Activated CD4-positive, CD25-positive, alpha-beta regulatory T cell treated with anti-CD3 and anti-CD28 coated beads, Interleukin-2, amount 50 U/mL, for 72 hours (primary cell): ENCODE measurements around the gene MTMR3.
"Not testable (repeated sequence)": the region's sequence is repeated elsewhere in the genome, so short reads cannot be mapped to it uniquely, and the experiment has no call there.

Source experiments
- DNase-seq: peaks from one replicate; pipeline ENCODE4 v3.0.0; 2021

Gene MTMR3

GRCh38 chr22:29972121-29972520 is 89.1 kb downstream of the MTMR3 start:
- no peak for DNase-seq

GRCh38 chr22:29973269-29973668 is 90.3 kb downstream of the MTMR3 start:
- DNase-seq: no peak

DNA sequence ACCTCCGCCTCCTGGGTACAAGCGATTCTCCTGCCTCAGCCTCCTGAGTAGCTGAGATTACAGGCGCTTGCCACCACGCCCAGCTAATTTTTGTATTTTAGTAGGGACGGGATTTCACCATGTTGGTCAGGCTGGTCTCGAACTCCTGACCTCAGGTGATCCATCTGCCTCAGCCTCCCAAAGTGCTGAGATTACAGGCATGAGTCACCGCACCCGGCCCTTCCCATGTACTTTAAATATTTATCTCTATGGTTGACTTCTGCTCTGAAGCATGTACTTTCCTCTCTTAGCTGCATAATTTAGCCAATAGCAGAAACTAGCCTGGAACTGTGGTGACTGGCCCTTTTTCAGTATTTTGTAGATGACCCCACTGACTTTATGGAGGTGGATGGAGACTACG is 90.7 kb downstream of the MTMR3 start:
- DNase-seq: not testable (repeated sequence)

DNA sequence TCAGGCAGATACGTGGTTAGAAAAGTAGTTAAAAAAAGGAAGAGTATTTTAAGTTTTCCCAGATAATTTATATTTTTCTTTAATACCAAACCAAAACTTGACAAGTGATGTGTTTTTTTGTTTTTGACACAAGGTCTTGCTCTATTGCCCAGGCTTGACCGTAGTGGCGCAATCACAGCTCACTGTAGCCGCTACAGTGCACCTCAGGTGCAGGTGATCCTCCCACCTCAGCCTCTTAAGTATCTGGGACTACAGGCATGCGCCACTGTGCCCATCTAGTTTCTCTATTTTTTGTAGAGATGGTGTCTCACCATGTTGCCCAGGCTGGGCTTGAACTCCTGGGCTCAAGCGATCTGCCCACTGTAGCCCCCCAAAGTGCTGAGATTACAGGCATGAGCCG is 92.5 kb downstream of the MTMR3 start:
- no peak for DNase-seq

DNA sequence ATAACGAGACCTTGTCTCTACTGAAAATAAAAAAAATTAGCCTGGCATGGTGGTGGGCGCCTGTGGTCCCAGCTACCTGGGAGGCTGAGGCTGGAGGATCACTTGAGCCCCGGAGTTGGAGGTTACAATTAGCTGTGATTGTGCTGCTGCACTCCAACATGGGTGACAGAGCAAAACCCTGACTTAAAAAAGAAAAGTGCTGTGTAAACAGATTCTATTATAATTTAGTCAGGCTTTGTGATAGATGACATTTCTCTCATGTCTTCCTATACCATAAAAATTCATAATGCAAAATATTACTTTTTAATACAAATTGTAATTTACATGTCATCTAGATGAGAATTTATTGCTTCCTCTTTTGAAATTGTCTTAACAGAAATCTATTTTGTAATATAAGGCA is 94.1 kb downstream of the MTMR3 start:
- DNase-seq: no peak

- no peak for DNase-seq
Observed at GRCh38 chr22:29979777-29980321, 96.9 kb downstream of the MTMR3 start.

GRCh38 chr22:29983296-29983917 is 100.4 kb downstream of the MTMR3 start:
- DNase-seq: no peak

DNA sequence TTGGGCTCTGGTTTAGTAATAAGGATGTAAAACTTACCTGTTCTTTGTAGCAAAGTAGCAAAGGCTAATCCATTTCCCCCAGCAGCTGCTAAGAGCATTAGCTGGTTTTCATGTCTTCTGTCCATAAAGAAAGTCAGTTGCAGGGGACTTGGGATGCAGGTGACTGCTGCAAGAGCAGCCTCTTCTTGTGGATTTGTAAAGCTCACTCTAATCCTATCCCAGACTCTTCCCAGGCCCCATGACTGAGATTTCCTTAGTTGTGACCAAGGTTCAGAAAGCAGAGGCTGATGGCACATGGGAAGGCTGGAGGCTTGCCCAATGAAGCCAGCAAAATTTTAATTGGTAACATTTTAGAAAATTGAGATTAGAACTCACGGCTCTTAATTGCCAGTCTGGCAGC is 102.9 kb downstream of the MTMR3 start:
- DNase-seq: no peak

DNA sequence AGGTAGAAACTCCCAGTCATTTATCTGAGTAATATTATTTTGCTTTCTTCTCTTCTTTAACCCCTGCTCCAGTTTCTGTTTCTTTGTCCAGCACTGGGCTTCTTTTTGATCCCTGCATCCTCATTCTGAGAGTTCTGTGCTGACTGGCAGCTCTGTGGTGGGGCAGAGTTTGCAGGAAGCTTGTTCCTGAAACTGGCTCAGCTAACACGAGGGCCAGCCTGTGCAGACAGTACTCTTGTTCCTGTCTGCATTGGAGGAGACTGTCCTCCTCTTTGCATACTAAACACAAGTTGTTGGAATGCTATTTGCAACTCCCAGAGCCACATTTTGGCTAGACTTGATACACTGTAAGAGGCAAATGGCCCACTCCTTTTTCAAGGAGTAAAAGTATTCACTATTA is 104.2 kb downstream of the MTMR3 start:
- no peak for DNase-seq

GRCh38 chr22:29988719-29989118 is 105.7 kb downstream of the MTMR3 start:
- no peak for DNase-seq

- no peak for DNase-seq
Observed at GRCh38 chr22:29989446-29989845, 106.5 kb downstream of the MTMR3 start.

- no peak for DNase-seq
Observed at GRCh38 chr22:29992341-29993275, 109.6 kb downstream of the MTMR3 start.

DNA sequence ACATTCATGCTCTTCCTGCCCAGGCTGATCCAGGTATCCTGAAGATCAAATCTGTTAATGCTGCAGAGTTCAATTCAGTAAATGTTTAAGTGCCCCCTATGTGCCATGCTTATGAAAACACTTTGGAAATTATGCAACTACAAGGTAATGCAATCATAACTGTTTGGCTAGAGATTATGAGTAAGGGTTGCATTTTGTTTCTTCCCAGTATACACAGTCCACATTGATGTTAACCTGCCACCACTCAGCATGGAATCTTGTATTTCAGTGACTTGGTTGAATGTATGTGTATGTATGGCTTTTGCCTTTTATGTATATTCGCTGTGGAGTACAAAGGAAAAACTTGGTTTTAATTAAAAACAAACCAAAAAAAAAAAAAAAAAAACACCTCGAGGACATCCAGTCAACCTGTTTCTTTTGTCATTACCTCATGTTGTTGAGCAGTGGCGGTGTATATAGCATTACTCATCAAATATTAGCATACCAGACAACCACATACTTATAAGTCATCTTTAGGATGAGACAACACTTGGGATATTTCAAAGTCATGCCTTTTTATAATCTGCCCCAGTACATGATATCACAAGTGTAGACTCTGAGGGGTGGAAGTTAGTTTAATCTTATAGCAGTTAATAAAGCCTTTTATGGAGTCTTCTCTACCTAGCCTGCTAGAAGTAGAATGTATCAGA is 111.2 kb downstream of the MTMR3 start:
- no peak for DNase-seq

DNA sequence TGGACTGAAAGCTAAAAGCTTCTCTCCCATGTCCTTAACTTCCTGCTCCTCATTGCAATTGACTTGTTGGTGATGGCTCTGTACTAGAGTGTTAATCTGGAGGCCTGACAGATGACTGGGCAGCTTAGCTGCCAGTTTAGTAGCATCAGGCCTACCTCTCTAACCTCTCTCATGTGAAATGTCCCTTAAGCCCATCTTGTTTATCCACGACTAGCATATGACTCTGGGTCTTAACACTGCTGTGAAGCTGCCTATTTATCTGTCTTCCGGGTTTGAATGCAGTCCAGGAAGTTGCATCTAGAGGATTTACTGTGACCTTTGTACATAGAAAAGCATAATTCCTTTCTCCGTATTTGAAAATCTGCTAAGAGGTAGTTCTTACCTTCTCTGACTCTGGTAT is 112.0 kb downstream of the MTMR3 start:
- no peak for DNase-seq

GRCh38 chr22:29997107-29997506 is 114.1 kb downstream of the MTMR3 start:
- DNase-seq: no peak

DNA sequence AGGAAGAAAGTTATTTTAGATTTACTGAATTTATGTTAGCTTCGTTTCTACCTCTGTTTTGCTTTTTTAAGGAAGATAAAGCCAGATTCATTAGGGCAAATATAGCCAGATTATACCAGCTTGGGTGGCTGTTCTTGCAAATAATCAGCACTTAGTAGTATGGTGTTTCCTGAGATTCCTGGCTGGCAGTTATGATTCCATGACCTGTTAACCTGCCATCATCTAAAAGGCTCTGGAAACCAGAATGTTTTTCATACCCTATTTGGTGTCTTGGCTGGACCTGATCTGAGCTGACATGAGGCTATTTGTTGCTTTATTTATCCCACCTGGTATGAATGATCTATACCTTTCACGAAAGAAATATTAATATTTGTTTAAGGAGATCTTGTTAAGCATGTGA is 114.5 kb downstream of the MTMR3 start:
- no peak for DNase-seq

DNA sequence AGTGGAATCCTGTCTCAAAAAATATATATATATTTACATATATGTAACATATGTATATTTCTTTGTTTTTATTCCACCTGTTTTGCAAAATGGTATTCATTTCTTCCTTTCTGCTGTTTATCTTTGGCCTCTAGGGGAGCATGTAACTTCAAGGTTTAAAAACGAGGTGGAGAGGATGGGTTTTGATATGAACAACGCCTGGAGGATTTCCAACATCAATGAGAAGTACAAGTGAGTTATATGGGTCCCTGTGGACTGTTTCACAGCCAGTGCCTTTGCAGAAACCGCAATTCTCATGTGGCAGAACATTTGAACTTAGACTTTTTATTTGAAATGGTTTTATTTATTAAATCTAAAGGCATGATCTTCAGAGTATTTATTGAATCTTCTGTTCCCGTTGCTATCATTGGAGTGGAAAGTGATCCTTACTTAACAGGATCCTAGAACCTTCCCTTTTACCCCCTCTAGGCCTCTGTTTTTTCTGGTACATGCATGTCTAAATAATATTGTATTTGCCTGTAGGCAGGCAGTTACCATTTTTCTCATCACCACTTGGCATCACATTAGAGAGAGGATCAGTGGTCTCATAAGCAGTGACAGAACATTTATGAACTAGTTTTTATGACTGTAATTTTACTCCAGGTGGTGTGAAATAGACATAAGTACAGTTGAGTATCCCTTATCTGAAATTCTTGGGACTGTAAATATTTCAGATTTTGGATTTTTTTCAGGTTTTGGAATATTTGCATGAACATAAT is 115.8 kb downstream of the MTMR3 start:
- no peak for DNase-seq

- DNase-seq: no peak
Observed at GRCh38 chr22:30000566-30000965, 117.6 kb downstream of the MTMR3 start.

GRCh38 chr22:30001459-30001858 is 118.5 kb downstream of the MTMR3 start:
- no peak for DNase-seq

- DNase-seq: no peak
Observed at GRCh38 chr22:30002861-30003486, 120.0 kb downstream of the MTMR3 start.

DNA sequence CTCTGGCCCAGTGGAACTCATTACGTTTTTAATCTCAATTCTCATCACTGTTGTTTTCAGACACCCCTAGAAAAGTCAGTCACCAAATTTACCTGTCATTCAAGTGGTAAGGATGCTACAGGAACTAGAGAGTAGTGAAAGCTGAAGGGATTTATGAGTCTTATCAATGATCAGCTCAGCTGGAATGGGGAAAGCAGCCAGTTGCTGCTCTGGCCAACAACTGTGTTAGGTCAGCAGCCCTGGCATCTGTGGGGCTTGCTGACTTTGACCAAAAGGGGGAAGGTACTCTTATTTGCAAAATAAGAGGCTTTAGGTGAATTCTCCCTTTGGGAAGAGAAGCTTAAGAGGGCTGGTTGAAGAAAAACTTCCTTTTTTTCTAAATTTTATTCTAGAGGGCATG is 121.1 kb downstream of the MTMR3 start:
- DNase-seq: no peak

DNA sequence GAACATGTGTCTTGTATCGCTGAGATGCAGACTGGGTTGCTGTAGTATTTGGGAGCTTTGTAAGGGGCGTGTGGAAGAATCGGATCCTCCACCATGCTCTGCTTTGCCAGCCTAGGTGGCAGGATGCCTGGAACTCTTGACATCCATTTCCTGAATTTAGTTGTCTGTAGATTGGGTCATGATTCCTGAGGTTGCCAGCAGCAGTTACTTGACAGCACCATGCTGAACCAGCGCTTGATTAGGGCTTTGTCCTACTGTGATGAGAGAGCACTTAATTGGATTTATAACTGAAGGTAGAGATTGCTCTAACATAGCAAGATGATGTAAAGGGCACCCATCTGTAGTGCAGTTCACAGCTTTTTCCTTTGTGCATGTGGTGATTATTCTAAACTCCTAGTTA is 121.7 kb downstream of the MTMR3 start:
- no peak for DNase-seq
